Femur (tissue), 1 donor: ENCODE results near the gene EXOC7.
"Not testable (repeated sequence)": the region's sequence is repeated elsewhere in the genome, so short reads cannot be mapped to it uniquely, and the experiment has no call there.

Source experiments
- DNase-seq: peaks from one replicate; pipeline ENCODE4 v3.0.0-alpha.2; 2017

Gene EXOC7

DNA sequence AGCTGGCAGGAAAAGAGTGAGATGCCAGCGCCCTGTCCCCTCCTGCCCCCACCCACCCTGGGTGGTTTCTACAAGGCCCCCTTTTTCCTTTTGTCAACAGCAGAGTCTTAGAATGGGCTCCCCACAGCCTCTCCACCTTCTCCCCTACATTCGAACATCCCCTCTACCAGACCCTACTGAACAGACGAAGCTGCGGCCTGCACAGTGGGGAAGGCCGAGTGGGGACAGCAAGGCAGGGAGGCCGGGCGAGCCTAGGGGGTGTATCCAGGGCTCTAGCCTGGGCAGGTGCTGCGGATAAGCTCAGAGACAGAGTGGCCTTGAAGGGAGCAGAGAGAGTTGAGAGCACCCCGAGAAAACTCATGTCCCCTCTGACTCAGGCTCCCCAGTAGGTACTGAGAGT is 17.2 kb downstream of the EXOC7 start:
- DNase-seq, result no peak

DNA sequence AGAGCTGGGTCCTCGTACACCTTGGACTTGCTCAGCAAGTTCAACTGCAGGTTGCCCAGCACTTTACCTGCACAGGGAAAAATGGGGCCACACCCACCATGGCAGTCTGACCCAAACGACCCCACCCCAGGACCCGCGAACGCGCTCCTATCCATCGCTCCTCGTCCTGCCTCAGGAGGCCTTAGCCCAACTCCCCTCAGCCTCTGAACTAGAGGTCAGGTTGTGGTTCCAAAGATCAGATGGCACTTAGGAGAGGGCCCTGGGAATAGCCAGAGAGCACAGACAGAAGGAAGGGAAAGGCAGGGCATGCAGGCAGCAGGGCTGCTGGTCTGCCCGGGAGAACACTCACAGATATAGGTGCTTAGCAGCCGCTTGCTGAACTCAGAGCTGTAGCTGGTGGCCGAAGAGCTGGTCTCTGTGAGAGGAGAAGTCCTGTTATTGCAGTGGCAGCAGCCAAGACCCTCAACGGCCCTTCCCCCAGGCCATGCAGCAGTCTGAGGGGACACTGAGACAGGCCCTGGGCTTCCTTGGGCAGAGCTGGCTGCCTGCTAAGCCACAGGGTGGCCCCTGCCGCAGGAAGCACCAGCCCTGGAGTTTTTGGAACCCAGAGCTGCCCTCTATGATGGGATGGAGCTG is 17.7 kb downstream of the EXOC7 start:
- DNase-seq, result no peak

DNA sequence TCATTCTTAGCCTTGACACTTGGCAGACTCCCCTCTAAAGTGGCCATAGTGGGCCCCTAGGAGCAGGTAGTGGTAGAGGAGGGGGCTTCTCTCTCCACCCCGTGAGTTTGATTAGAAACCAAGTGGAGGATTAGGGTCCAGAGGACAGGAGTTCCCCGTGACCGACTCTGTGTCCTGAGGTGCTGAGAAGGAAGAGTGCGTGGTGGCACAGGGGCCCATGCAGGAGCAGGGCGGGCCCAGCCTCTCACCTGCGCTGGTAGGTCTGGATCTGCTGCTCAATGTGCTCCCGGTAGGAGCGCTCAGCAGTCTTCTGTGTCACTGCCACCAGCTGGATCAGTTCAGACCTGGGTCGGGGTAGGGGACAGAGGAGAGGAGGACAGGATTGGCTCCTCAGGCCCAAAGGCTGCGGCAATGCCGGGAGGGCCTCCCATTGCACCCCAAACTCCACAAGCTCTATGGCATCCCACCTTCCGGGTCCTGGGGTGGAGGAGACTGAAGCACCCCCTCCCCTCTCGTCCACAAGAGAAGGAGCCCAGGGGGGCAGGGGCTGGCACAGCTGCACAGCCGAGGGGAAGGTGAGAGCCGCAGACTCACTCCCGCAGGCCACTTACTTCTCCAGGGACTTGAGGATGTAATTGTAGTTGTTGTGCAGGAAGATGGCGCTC is 18.4 kb downstream of the EXOC7 start:
- peak; percentile 19 for DNase-seq

DNA sequence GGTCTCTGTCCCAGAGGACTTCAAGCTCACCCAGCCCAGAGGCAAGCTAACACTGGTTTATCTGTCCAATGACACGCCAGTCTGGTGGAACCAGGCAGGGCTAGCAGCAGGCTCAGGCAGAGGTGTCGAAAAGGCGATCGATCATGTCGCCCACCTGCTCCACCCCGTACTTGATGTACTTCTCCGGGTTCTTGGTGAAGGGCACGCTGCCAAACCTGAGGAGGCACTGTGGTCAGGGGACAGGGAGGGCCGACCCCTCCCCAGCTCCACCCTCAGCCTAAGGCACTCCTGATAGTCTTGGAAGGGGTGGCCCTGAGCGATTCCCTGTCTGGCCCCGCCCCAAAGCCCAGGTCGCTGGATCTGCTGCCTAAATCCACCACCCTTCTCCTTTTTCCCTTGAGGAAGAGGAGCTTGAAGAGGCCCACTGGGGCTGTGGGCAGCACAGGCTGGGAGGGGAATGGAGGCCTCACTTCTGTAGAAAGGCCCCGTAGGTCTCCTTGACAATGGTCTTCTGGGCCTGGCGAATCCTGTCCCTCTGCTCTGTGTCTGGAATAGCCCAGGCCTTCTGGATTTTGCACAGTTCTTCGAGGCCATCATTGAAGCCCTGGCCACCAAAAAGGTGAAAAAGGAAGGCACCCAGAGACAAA is 19.9 kb downstream of the EXOC7 start:
- peak; percentile 27 for DNase-seq

DNA sequence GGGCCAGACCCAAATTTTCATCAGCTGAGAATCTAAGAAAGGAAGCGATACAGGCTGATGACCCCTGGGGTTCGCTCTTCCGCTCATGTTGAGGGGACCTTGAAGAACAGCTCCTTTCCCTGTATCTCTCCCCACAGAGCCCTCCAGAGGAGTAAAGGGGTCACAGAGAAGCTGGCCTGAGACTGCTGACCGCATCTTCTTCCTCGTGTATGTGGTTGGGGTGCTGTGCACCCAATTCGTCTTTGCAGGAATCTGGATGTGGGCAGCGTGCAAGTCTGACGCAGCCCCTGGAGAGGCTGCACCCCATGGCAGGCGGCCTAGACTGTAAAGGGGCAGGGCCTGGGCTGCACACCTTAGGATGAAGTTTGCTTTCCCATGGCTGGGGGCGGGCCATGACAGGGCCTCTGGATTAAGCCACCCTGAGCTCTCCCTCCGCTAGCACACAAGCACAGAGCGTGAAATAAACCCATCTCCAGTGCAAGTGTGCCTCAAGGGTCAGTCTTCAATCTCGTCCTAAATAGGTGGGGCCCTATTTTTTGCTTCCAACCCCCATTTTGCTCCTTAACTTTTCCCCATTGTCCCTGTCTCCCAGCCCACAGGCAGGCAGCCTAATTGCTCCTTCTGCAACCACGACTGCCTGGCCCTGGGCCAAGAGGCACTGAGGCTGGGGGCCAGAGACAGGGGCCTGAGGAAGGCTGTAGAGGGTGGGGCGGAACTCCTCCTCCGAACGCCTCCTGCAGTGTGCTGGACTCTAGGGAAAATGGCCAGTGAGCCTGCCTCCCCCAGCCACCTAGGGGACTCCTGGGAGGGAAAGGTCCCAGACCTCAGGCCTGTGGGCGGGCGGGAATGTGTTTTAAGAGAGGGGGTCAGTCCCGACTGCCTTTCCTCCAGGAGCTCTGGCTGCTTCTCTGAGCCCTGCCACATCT is 21.0 kb downstream of the EXOC7 start:
- DNase-seq, result peak; percentile 44

DNA sequence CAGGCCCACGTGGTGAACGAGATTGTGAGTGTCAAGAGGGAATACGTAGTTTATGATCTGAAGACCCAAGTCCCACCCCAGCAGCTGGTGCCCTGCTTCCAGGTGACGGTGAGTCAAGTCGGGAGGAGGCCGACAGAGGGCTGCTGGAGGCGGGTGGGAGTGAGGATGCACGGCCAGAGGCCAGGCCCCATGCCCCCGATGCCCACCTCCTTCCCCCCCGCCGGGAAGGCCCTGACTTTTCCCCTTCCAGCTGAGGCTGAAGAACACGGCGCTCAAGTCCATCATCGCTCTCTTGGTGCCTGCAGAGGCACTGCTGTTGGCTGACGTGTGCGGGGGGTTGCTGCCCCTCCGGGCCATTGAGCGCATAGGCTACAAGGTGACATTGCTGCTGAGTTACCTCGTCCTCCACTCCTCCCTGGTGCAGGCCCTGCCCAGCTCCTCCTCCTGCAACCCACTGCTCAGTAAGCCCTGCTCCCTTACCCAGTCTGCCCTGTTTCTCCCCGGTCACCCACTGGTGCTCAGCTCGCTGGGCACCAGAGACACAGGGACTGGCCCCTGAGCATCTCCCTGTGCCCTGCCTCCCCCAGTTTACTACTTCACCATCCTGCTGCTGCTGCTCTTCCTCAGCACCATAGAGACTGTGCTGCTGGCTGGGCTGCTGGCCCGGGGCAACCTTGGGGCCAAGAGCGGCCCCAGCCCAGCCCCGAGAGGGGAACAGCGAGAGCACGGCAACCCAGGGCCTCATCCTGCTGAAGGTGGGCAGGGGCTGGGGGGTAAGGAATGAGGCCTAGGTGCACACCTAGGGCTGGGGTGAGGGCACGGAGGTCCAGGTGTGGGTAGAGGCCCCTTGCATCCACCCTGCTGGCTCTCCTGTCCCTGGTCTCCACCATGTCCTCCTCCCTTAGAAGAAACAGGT is 22.0 kb downstream of the EXOC7 start:
- DNase-seq, result peak; percentile 19

DNA sequence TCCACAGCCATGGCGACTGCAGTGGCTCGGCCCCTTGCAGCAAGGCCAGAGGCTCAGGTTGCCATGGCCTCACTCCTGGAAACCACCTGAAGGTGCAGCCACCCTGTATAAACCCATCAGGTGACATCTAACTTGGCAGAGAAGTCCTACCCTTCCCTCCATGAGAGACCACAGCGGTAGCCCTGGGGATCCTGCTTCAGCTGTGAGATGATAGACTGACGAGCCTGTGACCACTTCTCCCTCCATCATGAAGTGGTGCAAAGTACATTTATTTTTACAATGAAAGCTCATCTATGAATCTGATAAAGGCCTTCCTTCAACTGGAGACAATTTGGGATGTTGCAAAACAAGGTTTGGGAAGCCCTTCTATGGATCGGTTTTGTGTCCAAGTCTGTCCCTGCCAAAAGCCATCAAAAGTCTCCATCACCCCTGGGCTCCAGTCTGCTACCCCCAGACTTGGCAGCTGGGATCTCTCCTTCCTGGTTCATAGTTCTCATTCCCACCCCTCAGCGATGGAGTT is 22.8 kb downstream of the EXOC7 start:
- DNase-seq, result no peak

DNA sequence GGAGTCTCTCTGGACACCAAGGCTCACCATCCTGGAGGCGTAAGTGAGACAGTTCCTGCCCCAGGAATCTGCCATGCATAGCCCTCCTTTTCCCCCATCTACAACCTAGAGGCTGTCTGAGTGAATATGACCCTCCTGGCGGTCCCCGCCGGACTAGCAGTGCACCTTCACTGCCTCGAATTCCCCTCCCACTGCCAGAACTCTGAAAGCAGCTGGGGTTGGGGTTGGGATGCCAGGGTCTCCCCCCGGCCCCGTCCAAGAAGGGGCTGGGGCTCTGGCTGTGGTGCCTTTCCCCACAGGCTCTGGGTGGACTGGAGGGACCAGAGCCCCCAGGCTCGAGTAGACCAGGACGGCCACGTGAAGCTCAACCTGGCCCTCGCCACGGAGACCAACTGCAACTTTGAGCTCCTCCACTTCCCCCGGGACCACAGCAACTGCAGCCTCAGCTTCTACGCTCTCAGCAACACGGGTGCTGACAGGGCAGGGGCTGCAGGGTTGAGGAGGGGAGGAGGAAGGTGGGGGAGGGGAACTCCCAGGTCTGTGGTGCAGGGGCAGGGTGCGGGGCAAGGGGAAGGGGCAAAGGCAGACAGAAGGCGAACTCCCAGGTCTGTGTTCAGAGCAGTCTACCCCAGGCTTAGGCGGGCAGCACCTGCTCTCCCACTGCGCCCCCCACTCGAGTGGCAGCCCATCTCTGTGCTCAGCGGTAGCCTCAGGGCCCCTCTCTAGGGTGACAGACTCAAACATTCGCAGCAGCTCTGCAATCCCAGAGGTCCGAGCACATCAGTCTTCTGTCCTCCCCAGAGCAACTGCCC is 23.4 kb downstream of the EXOC7 start:
- peak; percentile 43 for DNase-seq

DNA sequence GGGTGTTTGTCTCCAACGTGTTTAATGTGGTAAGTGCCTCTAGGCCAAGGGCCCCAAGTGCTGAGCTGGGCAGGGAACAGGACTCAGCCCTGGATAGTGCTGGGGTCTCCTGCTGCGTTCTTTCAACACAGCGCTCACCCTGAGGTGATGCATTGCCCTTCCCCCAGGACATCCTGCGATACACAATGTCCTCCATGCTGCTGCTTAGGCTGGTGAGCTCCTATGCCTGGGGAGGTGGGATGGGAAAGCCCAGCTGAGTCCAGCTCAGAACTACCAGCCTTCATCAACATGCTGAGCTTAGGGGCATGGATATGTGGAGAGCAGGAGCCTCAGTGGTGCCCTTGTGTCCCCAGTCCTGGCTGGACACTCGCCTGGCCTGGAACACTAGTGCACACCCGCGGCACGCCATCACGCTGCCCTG is 24.0 kb downstream of the EXOC7 start:
- DNase-seq, result peak; percentile 24

DNA sequence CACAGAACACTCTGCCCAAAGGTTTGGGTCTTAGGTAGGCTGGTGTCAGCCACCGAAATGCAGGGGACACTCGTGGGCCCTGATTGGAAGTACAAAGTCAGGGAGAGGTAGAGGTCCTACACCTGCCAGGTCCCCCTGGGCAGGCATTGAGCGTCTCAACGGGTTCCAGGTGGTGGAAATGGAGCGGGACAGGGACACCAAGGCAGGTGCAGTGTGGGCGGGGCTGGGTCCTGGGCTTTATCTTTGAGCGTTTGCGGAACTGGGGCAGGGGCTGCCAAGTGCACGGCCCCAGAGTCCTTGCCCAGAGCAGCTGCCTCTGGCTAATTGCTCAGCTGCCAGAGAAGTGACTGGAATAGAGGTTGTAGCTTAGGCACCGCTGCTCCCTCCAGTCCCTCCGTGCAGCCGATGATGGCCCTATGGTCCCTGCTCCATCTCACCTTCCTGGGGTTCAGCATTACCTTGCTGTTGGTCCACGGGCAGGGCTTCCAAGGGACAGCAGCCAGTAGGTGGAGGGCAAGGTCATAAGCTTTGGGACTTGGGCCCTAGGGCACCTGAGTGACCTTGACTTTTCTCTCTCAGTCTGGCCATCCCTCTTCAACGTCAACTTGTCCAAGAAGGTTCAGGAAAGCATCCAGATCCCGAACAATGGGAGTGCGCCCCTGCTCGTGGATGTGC is 24.6 kb downstream of the EXOC7 start, which contains the start of gene ZACN:
ZACN (plus strand) TSS at position 323 of the 675 bp plus-strand sequence; CDS start at position 406, 83 bp downstream.
- DNase-seq, result peak; percentile 31

DNA sequence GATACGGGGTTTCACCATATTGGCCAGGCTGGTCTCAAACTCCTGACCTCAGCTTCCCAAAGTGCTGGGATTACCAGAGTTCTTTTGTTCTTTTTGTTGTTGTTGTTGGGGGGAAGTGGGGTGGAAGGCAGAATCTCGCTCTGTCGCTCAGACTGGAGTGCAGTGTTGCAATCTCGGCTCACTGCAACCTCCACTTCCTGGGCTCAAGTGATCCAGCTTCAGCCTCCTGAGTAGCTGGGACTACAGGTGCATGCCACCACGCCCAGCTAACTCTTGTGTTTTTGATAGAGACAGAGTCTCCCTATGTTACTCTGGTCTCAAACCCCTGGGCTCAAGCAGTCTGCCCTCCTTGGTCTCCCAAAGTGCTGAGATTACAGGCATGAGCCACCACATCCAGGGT is 25.2 kb downstream of the EXOC7 start:
- DNase-seq, result not testable (repeated sequence)

DNA sequence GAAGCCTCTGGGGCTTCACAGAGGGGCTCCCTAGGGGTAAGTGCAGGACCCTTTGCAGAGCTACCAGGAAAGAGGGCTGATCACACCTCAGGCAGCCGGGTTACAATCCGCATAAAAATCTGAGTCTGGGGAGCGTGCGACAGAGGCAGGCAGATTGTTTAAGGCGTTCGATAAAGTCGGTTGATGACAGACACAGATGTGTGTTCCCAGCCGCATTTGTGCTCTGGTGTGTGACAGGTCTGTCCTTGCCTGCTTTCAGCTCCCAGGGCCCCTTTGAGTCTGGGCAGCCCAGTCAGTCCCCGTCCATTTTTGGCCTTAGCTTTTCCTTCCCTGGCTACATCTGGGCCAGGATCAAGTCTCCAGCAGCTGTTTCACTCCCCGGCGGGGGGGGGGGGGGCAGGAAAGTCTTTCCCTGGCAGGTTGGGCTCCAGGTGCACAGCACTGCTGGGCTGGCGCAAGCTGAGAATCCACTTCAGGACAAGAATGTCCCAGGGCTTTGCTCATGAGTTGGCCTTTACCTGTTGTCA is 25.9 kb downstream of the EXOC7 start:
- peak; percentile 44 for DNase-seq

DNA sequence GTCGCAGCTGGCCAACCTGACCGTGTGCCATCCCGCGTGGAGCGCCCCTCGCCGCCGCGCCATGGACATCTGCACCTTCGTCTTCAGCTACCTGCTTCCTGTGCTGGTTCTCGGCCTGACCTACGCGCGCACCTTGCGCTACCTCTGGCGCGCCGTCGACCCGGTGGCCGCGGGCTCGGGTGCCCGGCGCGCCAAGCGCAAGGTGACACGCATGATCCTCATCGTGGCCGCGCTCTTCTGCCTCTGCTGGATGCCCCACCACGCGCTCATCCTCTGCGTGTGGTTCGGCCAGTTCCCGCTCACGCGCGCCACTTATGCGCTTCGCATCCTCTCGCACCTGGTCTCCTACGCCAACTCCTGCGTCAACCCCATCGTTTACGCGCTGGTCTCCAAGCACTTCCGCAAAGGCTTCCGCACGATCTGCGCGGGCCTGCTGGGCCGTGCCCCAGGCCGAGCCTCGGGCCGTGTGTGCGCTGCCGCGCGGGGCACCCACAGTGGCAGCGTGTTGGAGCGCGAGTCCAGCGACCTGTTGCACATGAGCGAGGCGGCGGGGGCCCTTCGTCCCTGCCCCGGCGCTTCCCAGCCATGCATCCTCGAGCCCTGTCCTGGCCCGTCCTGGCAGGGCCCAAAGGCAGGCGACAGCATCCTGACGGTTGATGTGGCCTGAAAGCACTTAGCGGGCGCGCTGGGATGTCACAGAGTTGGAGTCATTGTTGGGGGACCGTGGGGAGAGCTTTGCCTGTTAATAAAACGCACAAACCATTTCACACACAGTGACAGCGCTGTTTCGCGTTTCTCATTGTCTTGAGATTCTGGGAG is 26.6 kb downstream of the EXOC7 start:
- peak; percentile 29 for DNase-seq

DNA sequence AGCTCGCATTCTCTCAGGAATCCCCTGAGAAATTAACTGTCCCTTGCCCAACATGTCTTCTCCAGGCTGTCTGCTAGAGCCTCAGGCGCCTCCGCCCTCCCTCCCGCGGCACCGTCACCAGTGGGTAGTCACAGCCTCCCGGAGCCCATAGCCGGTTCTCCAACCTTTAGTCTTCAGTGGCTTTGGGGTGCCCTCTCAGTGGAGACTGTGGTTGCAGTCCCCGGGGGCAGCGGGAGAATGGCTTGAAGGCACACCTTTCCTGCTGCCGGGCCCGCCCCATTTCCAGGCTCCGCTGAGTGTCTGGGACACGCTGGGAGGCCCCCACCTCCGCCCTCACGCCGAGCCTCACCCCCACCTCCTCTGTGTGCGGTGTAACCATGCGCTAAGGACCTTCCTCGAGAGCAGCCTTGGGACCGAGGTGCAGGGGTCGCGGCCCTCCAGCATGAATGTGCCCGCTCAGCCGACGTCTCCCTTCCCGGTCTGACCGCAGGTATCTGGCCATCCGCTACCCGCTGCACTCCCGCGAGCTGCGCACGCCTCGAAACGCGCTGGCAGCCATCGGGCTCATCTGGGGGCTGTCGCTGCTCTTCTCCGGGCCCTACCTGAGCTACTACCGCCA is 27.3 kb downstream of the EXOC7 start:
- DNase-seq, result peak; percentile 23

DNA sequence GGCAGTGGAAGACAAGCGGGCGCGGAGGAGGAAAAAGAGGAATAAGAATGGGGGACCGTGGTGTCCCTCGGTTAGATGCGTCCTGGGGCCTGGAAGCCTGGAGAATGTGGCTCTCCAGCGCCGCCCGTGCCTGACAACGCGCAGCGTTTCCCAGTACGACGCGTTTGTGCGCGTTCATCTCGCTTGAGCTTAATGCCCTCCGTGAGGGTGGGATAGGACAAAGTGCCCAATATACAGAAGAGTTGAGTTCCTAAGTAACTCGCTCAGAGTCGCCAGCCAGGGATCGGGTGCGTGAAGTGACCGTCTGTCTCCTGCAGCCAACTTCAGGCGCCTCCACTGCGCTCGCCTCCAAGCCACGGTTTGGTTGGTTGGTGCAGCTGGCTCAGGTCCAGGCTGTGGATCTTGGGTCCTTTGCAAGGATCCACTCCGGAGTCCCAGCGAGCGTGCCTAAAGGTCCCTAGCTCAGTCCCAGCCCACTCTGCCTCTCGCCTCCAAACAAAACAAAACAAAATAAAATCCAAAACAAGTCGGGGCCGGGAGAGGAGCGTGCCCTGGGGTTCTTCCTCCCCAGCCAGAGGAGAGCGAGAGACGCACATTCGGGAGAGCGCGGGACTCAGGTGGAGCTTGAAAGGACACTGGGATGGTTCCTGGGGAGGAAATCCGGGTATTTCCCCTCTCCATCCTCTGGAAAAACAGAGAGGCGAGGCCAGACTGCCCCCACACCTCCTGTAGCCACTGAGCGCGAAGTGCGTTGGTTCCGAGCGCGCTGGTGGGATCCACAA is 28.0 kb downstream of the EXOC7 start:
- peak; percentile 19 for DNase-seq

DNA sequence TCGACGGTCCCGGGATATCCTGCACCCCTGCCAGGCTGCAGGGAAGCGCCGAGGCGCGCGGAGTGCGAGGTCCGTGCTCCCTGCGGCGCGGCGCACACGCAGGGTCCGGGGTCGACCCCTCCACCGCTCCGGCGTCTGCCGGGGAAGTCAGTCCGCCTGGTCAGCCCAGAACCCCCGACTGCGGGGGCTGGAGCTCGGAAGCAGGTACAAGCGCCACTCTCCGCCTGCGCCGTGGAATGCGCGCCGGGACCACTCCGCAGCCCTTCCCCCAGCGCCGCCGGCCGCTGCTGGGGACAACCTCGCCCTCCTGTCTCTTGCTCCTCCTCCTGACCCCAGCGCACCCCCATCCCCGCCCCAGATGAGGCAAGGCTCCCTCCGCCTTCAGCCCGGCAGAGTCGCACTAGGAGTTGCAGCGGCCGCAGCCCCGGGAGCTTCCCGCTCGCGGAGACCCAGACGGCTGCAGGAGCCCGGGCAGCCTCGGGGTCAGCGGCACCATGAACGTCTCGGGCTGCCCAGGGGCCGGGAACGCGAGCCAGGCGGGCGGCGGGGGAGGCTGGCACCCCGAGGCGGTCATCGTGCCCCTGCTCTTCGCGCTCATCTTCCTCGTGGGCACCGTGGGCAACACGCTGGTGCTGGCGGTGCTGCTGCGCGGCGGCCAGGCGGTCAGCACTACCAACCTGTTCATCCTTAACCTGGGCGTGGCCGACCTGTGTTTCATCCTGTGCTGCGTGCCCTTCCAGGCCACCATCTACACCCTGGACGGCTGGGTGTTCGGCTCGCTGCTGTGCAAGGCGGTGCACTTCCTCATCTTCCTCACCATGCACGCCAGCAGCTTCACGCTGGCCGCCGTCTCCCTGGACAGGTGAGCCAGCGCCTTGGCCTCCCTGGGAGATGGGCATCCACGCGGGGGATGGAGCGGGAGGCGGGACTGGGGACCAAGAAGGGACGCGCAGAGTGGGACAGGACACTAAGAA is 28.9 kb downstream of the EXOC7 start, which contains the start of gene GALR2:
GALR2 (plus strand) TSS at position 392 of the 974 bp plus-strand sequence; CDS start at position 495, 103 bp downstream.
- peak; percentile 26 for DNase-seq
